Measurements from ENCODE around the gene CSAD.

GRCh38 chr12:53214221-53214620, 33.5 kb upstream of the CSAD start:
- TF ChIP-seq, protein P1, sequence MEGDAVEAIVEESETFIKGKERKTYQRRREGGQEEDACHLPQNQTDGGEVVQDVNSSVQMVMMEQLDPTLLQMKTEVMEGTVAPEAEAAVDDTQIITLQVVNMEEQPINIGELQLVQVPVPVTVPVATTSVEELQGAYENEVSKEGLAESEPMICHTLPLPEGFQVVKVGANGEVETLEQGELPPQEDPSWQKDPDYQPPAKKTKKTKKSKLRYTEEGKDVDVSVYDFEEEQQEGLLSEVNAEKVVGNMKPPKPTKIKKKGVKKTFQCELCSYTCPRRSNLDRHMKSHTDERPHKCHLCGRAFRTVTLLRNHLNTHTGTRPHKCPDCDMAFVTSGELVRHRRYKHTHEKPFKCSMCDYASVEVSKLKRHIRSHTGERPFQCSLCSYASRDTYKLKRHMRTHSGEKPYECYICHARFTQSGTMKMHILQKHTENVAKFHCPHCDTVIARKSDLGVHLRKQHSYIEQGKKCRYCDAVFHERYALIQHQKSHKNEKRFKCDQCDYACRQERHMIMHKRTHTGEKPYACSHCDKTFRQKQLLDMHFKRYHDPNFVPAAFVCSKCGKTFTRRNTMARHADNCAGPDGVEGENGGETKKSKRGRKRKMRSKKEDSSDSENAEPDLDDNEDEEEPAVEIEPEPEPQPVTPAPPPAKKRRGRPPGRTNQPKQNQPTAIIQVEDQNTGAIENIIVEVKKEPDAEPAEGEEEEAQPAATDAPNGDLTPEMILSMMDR (IDR thresholded peaks at IDR 0.05; ENCODE audit: low read depth, low read length) = no peak
- TF ChIP-seq EZH2phosphoT487 (IDR thresholded peaks at IDR 0.05; ENCODE audit: low read depth) = no peak

All from OCI-LY3 (cell line).